Activated T-cell treated with anti-CD3 and anti-CD28 coated beads for 4 hours (primary cell): ENCODE results near the gene SLC36A3.
"Not testable (repeated sequence)": the region's sequence is repeated elsewhere in the genome, so short reads cannot be mapped to it uniquely, and the experiment has no call there.

ENCODE experiments used
- DNase-seq: peaks from one replicate; pipeline ENCODE4 v3.0.0-alpha.2; 2020

The SLC36A3 gene

GRCh38 chr5:151258816-151259215 is 44.8 kb downstream of the SLC36A3 start:
- DNase-seq = no peak

GRCh38 chr5:151258201-151258611 is 45.4 kb downstream of the SLC36A3 start:
- no peak for DNase-seq

GRCh38 chr5:151257731-151258181 is 45.8 kb downstream of the SLC36A3 start:
- no peak for DNase-seq

GRCh38 chr5:151255621-151256286 is 47.8 kb downstream of the SLC36A3 start:
- DNase-seq = no peak

GRCh38 chr5:151254990-151255389 is 48.6 kb downstream of the SLC36A3 start:
- DNase-seq = not testable (repeated sequence)

GRCh38 chr5:151254556-151254955 is 49.0 kb downstream of the SLC36A3 start:
- no peak for DNase-seq

- no peak for DNase-seq
These were observed 50.0 kb downstream of the SLC36A3 start for GRCh38 chr5:151253605-151253950.

GRCh38 chr5:151252762-151253604 is 50.6 kb downstream of the SLC36A3 start, which contains the start of gene GM2A:
Gene GM2A, plus strand, starts transcription at chr5:151253185. Its CDS starts 32 bp downstream, at chr5:151253217.
- peak; percentile 97 for DNase-seq

GRCh38 chr5:151251621-151252020 is 51.9 kb downstream of the SLC36A3 start:
- DNase-seq = no peak

- DNase-seq = no peak
These were observed 52.5 kb downstream of the SLC36A3 start for GRCh38 chr5:151251001-151251551.

GRCh38 chr5:151250346-151251000 is 53.1 kb downstream of the SLC36A3 start:
- no peak for DNase-seq

GRCh38 chr5:151249281-151249680 is 54.3 kb downstream of the SLC36A3 start:
- DNase-seq = no peak

- no peak for DNase-seq
These were observed 54.9 kb downstream of the SLC36A3 start for GRCh38 chr5:151248651-151249050.

- DNase-seq = no peak
These were observed 57.8 kb downstream of the SLC36A3 start for GRCh38 chr5:151245680-151246219.

- no peak for DNase-seq
These were observed 59.4 kb downstream of the SLC36A3 start for GRCh38 chr5:151244206-151244605.

- no peak for DNase-seq
These were observed 60.0 kb downstream of the SLC36A3 start for GRCh38 chr5:151243564-151243963.

- no peak for DNase-seq
These were observed 60.4 kb downstream of the SLC36A3 start for GRCh38 chr5:151243127-151243526.

- DNase-seq = no peak
These were observed 62.5 kb downstream of the SLC36A3 start for GRCh38 chr5:151240924-151241635.

GRCh38 chr5:151240268-151240835 is 63.2 kb downstream of the SLC36A3 start:
- DNase-seq = not testable (repeated sequence)

GRCh38 chr5:151239237-151239861 is 64.2 kb downstream of the SLC36A3 start:
- peak; percentile 36 for DNase-seq

GRCh38 chr5:151238303-151238741 is 65.2 kb downstream of the SLC36A3 start:
- no peak for DNase-seq
